GM19455 (cell line): ENCODE results near the gene LPCAT1.
"Not testable (repeated sequence)": the region's sequence is repeated elsewhere in the genome, so short reads cannot be mapped to it uniquely, and the experiment has no call there.

Experiments used
- ATAC-seq: cut with Tn5 transposase; IDR thresholded peaks from one replicate; pipeline ENCODE4 v1.9.1; 2021; ENCODE audit not compliant: unreplicated experiment

The LPCAT1 gene

GRCh38 chr5:1481266-1481958 lies 42.3 kb downstream of the LPCAT1 start:
- no peak for ATAC-seq

- no peak for ATAC-seq
Observed at GRCh38 chr5:1480806-1481205, 43.0 kb downstream of the LPCAT1 start.

GRCh38 chr5:1480217-1480616 lies 43.5 kb downstream of the LPCAT1 start:
- ATAC-seq = no peak

GRCh38 chr5:1479581-1480188 lies 44.1 kb downstream of the LPCAT1 start:
- no peak for ATAC-seq

GRCh38 chr5:1479066-1479465 lies 44.7 kb downstream of the LPCAT1 start:
- ATAC-seq = no peak

GRCh38 chr5:1478271-1479035 lies 45.3 kb downstream of the LPCAT1 start:
- no peak for ATAC-seq

GRCh38 chr5:1477341-1477740 lies 46.4 kb downstream of the LPCAT1 start:
- ATAC-seq = no peak

GRCh38 chr5:1476967-1477310 lies 46.8 kb downstream of the LPCAT1 start:
- no peak for ATAC-seq

GRCh38 chr5:1476181-1476966 lies 47.4 kb downstream of the LPCAT1 start:
- ATAC-seq = no peak

- ATAC-seq = not testable (repeated sequence)
Observed at GRCh38 chr5:1475544-1475900, 48.2 kb downstream of the LPCAT1 start.

GRCh38 chr5:1474866-1475543 lies 48.8 kb downstream of the LPCAT1 start:
- ATAC-seq = no peak

GRCh38 chr5:1474183-1474839 lies 49.4 kb downstream of the LPCAT1 start:
- ATAC-seq = no peak

- no peak for ATAC-seq
Observed at GRCh38 chr5:1473746-1474145, 50.0 kb downstream of the LPCAT1 start.

- no peak for ATAC-seq
Observed at GRCh38 chr5:1472964-1473628, 50.7 kb downstream of the LPCAT1 start.

GRCh38 chr5:1471997-1472963 lies 51.5 kb downstream of the LPCAT1 start:
- ATAC-seq = no peak

- no peak for ATAC-seq
Observed at GRCh38 chr5:1471240-1471853, 52.4 kb downstream of the LPCAT1 start.

GRCh38 chr5:1470762-1471211 lies 53.0 kb downstream of the LPCAT1 start:
- ATAC-seq = no peak
